ENCODE measurements around the gene SNX4.
"Not testable (repeated sequence)": the region's sequence is repeated elsewhere in the genome, so short reads cannot be mapped to it uniquely, and the experiment has no call there.

Gene SNX4

DNA sequence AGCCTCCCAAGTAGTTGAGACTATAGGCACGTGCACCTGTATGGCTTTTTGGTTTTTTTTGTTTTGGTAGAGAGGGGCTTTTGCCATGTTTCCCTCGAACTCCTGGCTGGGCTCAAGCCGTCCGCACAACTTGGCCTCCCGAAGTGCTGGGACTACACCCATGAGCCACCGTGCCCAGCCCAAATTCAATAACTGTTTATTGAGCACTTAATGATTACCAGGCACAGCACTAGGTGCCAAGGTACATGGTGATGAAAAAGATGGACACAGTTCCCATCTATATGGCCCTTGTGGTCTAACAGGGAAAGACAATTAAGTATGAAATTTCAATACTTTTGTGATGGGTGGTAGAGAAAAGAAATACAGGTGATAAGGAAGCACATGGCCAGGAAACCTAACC lies 109.1 kb downstream of the SNX4 start:
- H3K9me3 ChIP-seq (ENCODE audit: control insufficient read depth, insufficient read depth, low read length): no peaks in the 10 kb centered on the region
- no peaks in the 10 kb centered on the region for H3K79me2 ChIP-seq (ENCODE audit: control insufficient read depth, low read length)
- peaks cover 10% of the 10 kb centered on the region; the same call in 1 of the 2 replicates for H3K27me3 ChIP-seq (ENCODE audit: control insufficient read depth, low read length)
- TF ChIP-seq, protein P1, sequence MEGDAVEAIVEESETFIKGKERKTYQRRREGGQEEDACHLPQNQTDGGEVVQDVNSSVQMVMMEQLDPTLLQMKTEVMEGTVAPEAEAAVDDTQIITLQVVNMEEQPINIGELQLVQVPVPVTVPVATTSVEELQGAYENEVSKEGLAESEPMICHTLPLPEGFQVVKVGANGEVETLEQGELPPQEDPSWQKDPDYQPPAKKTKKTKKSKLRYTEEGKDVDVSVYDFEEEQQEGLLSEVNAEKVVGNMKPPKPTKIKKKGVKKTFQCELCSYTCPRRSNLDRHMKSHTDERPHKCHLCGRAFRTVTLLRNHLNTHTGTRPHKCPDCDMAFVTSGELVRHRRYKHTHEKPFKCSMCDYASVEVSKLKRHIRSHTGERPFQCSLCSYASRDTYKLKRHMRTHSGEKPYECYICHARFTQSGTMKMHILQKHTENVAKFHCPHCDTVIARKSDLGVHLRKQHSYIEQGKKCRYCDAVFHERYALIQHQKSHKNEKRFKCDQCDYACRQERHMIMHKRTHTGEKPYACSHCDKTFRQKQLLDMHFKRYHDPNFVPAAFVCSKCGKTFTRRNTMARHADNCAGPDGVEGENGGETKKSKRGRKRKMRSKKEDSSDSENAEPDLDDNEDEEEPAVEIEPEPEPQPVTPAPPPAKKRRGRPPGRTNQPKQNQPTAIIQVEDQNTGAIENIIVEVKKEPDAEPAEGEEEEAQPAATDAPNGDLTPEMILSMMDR (IDR thresholded peaks at IDR 0.05; ENCODE audit: low read depth, low read length, poor library complexity, severe bottlenecking): no peak
- no peak for TF ChIP-seq EZH2phosphoT487 (IDR thresholded peaks at IDR 0.05; ENCODE audit: borderline replicate concordance, low read length)
- H3K4me3 ChIP-seq (ENCODE audit: low read length): no peak overlapping the region
- H3K4me1 ChIP-seq (ENCODE audit: control insufficient read depth, low read length): no peaks in the 10 kb centered on the region
- no peaks in the 10 kb centered on the region for H3K9me2 ChIP-seq (replicated peaks; ENCODE audit: control insufficient read depth, low read length)
- no peak overlapping the region for H3K27ac ChIP-seq (ENCODE audit: low read depth, low read length)
- no peak overlapping the region for H3K4me2 ChIP-seq (ENCODE audit: low read length)
- H3K36me3 ChIP-seq (ENCODE audit: control insufficient read depth, low read length): no peaks in the 10 kb centered on the region
- no peaks in the 10 kb centered on the region for H4K20me1 ChIP-seq (ENCODE audit: control insufficient read depth, insufficient read depth, low read depth, low read length)
- H3F3A ChIP-seq (ENCODE audit: control insufficient read depth, insufficient read depth): no peaks in the 10 kb centered on the region

DNA sequence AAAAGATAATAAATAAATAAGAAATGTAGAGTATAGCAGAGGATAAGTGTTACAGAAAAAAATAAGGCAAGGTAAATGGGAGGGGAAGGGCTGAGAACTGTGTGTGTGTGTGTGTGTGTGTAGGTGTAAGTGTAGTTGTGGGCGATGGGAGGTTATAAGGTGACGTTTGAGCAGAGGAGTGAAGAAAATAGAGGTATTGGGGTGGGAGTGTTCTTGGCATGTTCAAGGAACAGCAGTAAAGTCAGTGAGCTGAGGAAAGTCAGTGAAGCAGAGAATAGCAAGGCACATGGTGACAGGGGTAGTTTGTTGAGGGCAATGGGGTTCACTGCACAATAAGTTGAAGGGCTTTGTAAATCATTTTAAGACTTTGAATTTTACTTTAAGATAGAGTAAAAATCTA lies 113.9 kb downstream of the SNX4 start:
- TF ChIP-seq, protein P1 (IDR thresholded peaks at IDR 0.05; ENCODE audit: low read depth, low read length, poor library complexity, severe bottlenecking): no peak
- no peak for TF ChIP-seq EZH2phosphoT487 (IDR thresholded peaks at IDR 0.05; ENCODE audit: borderline replicate concordance, low read length)
- no peak overlapping the region for H3K4me3 ChIP-seq (ENCODE audit: low read length)
- no peaks in the 10 kb centered on the region for H3K79me2 ChIP-seq (ENCODE audit: control insufficient read depth, low read length)
- no peaks in the 10 kb centered on the region for H3K36me3 ChIP-seq (ENCODE audit: control insufficient read depth, low read length)
- no peak overlapping the region for H3K4me2 ChIP-seq (ENCODE audit: low read length)
- H3K9me3 ChIP-seq (ENCODE audit: control insufficient read depth, insufficient read depth, low read length): peaks cover 4% of the 10 kb centered on the region; the same call in 1 of the 2 replicates
- H3K27ac ChIP-seq (ENCODE audit: low read depth, low read length): no peak overlapping the region
- H4K20me1 ChIP-seq (ENCODE audit: control insufficient read depth, insufficient read depth, low read depth, low read length): no peaks in the 10 kb centered on the region
- H3K27me3 ChIP-seq (ENCODE audit: control insufficient read depth, low read length): peaks cover 6% of the 10 kb centered on the region; the same call in 1 of the 2 replicates
- no peaks in the 10 kb centered on the region for H3K4me1 ChIP-seq (ENCODE audit: control insufficient read depth, low read length)
- H3F3A ChIP-seq (ENCODE audit: control insufficient read depth, insufficient read depth): no peaks in the 10 kb centered on the region
- no peaks in the 10 kb centered on the region for H3K9me2 ChIP-seq (replicated peaks; ENCODE audit: control insufficient read depth, low read length)

DNA sequence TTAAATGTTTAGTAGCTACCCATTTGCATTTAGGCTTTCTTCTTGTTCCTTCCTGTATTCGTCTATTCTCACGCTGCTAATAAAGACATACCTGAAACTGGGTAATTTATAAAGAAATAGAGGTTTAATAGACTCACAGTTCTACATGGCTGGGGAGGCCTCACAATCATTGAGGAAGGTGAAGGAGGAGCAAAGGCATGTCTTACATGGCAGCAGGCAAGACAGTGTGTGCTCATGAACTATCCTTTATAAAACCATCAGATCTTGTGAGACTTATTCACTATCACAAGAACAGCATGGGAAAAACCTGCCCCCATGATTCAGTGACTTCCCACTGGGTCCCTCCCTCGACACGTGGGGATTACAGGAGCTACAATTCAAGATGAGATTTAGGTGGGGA lies 114.5 kb downstream of the SNX4 start:
- H3K36me3 ChIP-seq (ENCODE audit: control insufficient read depth, low read length); H3K9me3 ChIP-seq (ENCODE audit: control insufficient read depth, insufficient read depth, low read length); H3K4me3 ChIP-seq (ENCODE audit: low read length); H3K4me2 ChIP-seq (ENCODE audit: low read length); H3F3A ChIP-seq (ENCODE audit: control insufficient read depth, insufficient read depth); H3K79me2 ChIP-seq (ENCODE audit: control insufficient read depth, low read length); H3K9me2 ChIP-seq (replicated peaks; ENCODE audit: control insufficient read depth, low read length); H3K4me1 ChIP-seq (ENCODE audit: control insufficient read depth, low read length); H3K27ac ChIP-seq (ENCODE audit: low read depth, low read length); H4K20me1 ChIP-seq (ENCODE audit: control insufficient read depth, insufficient read depth, low read depth, low read length); H3K27me3 ChIP-seq (ENCODE audit: control insufficient read depth, low read length): not testable (repeated sequence)

DNA sequence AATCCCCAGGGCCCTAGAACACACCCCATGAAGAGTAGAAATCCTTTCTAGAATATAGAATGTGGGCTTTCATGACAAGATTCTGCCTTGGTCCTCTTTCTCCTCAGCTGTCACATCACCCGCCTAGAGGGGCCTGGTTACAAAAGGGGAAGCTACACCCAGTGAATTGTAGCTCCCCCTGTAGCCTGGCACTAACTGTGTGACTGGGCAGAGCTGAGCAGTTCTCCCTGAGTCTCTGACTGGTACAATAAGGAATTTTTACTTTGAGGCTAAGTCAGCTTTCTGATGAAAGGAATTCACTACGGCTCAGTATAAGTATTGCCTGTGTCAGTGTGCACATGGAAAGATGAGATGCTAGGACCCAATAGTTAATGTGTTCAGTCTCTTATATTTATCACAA lies 116.2 kb downstream of the SNX4 start:
- H3K4me1 ChIP-seq (ENCODE audit: control insufficient read depth, low read length): no peaks in the 10 kb centered on the region
- peaks cover 4% of the 10 kb centered on the region; the same call in 1 of the 2 replicates for H3K9me3 ChIP-seq (ENCODE audit: control insufficient read depth, insufficient read depth, low read length)
- no peaks in the 10 kb centered on the region for H3F3A ChIP-seq (ENCODE audit: control insufficient read depth, insufficient read depth)
- H3K36me3 ChIP-seq (ENCODE audit: control insufficient read depth, low read length): no peaks in the 10 kb centered on the region
- TF ChIP-seq, protein P1 (IDR thresholded peaks at IDR 0.05; ENCODE audit: low read depth, low read length, poor library complexity, severe bottlenecking): no peak
- no peak for TF ChIP-seq EZH2phosphoT487 (IDR thresholded peaks at IDR 0.05; ENCODE audit: borderline replicate concordance, low read length)
- no peak overlapping the region for H3K27ac ChIP-seq (ENCODE audit: low read depth, low read length)
- peaks cover 3% of the 10 kb centered on the region; the same call in 1 of the 2 replicates for H3K27me3 ChIP-seq (ENCODE audit: control insufficient read depth, low read length)
- no peaks in the 10 kb centered on the region for H3K79me2 ChIP-seq (ENCODE audit: control insufficient read depth, low read length)
- H3K4me2 ChIP-seq (ENCODE audit: low read length): no peak overlapping the region
- H4K20me1 ChIP-seq (ENCODE audit: control insufficient read depth, insufficient read depth, low read depth, low read length): no peaks in the 10 kb centered on the region
- H3K4me3 ChIP-seq (ENCODE audit: low read length): no peak overlapping the region
- no peaks in the 10 kb centered on the region for H3K9me2 ChIP-seq (replicated peaks; ENCODE audit: control insufficient read depth, low read length)

Data from DOHH2 (cell line).